ENCODE results near the gene ZNF500.

DNA sequence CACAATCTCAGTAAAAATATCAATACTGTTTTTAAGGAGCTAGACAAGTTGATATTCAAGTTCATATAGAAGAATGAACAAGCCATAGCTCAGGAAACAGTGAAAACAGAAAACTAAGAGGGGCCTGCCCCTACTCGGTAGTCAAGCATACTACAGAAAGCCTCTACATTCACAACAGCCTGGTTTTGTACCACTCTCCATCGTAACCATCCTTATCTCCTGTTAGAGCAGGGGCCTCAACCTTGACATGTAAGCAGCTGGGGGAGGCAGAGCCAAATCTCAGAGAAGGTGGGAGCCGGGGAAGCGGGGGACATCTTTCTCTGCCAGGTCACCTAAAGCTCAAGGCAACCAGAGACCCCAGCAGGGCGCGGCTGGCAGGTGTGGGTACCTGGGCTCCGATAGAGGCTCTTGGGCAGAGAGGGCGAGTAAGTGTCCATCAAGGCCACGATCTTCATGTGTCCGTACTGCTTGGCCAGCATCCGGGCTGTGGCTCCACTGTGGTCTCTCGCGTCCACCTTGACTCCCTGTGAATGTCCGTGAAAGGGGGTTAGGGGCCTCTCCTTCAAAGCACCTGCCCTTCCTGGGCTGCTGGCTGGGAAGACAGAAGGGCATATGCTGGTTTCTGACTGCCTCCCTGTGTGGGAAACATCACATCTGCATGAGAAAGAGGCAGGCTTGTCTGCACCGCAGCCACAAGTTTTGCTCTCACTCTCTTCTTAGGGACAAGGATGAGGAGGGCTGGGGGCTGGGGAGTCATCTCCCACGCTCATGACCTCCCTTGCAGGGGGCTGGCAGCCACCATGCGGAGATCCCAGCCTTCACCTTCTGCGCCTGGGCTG is 53.1 kb downstream of the ZNF500 start:
- TF ChIP-seq CTCF (conservative IDR thresholded peaks at IDR 0.05) (no peak), ZFX (IDR thresholded peaks at IDR 0.05) (no peak)
